HepG2 (cell line): ENCODE data around the gene FCN3. TPM values are rescaled to one million over a fixed set of nuclear protein-coding genes. Genes with fewer than 3 reads are reported as not detected.

Experiments
- BCL6 ChIP-seq: IDR thresholded peaks from 2 replicates; pipeline ENCODE4 v1.6.1; 2016; ENCODE audit warnings: missing genetic modification reagents, missing compliant biosample characterization
- BORCS8-MEF2B ChIP-seq: sonication (generic); formaldehyde crosslinking; IDR thresholded peaks from 2 replicates; pipeline ENCODE4 v1.8.0; 2022; ENCODE audit warnings: mild to moderate bottlenecking, missing genetic modification reagents
- CHD4 ChIP-seq: fragments of 200-600 bp; sonication (generic); IDR thresholded peaks from 2 replicates; pipeline ENCODE4 v1.7.0; 2017; ENCODE audit warnings: mild to moderate bottlenecking, low read length, borderline replicate concordance
- EEA1 ChIP-seq: sonication (generic); formaldehyde crosslinking; IDR thresholded peaks from 2 replicates; pipeline ENCODE4 v1.5.1; 2020; ENCODE audit warnings: mild to moderate bottlenecking, missing genetic modification reagents, borderline replicate concordance
- ELF3 ChIP-seq: IDR thresholded peaks from 2 replicates; pipeline ENCODE4 v1.6.1; 2016; ENCODE audit warnings: missing genetic modification reagents, missing compliant biosample characterization
- GZF1 ChIP-seq: sonication (generic); formaldehyde crosslinking; IDR thresholded peaks from 2 replicates; pipeline ENCODE4 v1.5.1; 2020; ENCODE audit warnings: mild to moderate bottlenecking, missing genetic modification reagents
- HHEX ChIP-seq: IDR thresholded peaks from 2 replicates; pipeline ENCODE4 v1.6.1; 2016; ENCODE audit warnings: control low read depth
- JDP2 ChIP-seq: sonication (generic); formaldehyde crosslinking; IDR thresholded peaks from 2 replicates; pipeline ENCODE4 v1.8.1; 2022; ENCODE audit warnings: missing genetic modification reagents, borderline replicate concordance
- JUNB ChIP-seq: sonication (generic); formaldehyde crosslinking; IDR thresholded peaks from 2 replicates; pipeline ENCODE4 v1.8.0; 2022; ENCODE audit warnings: missing genetic modification reagents, mild to moderate bottlenecking, borderline replicate concordance
- NRL ChIP-seq: sonication (generic); formaldehyde crosslinking; IDR thresholded peaks from 2 replicates; pipeline ENCODE4 v1.5.0; 2020; ENCODE audit warnings: missing genetic modification reagents, mild to moderate bottlenecking, moderate library complexity, borderline replicate concordance
- TOPORS ChIP-seq: sonication (generic); formaldehyde crosslinking; IDR thresholded peaks from 2 replicates; pipeline ENCODE4 v1.8.0; 2023; ENCODE audit warnings: mild to moderate bottlenecking, missing genetic modification reagents
- ZC3H4 ChIP-seq: sonication (generic); formaldehyde crosslinking; IDR thresholded peaks from 2 replicates; pipeline ENCODE4 v1.4.0; 2020; ENCODE audit warnings: missing genetic modification reagents, borderline replicate concordance
- ZFP36 ChIP-seq: fragments of 150-350 bp; IDR thresholded peaks from 2 replicates; pipeline ENCODE4 v1.6.1; 2018; ENCODE audit warnings: borderline replicate concordance, low read length, low read depth; ENCODE audit not compliant: partially characterized antibody
- ZNF17 ChIP-seq: sonication (generic); formaldehyde crosslinking; IDR thresholded peaks from 2 replicates; pipeline ENCODE4 v1.5.0; 2020; ENCODE audit warnings: mild to moderate bottlenecking, missing genetic modification reagents
- ZNF34 ChIP-seq: sonication (generic); formaldehyde crosslinking; IDR thresholded peaks from 2 replicates; pipeline ENCODE4 v1.4.0; 2020; ENCODE audit warnings: mild to moderate bottlenecking, missing genetic modification reagents, borderline replicate concordance
- ZNF484 ChIP-seq: sonication (generic); formaldehyde crosslinking; IDR thresholded peaks from 2 replicates; pipeline ENCODE4 v1.5.1; 2020; ENCODE audit warnings: mild to moderate bottlenecking, low read depth, missing genetic modification reagents, borderline replicate concordance
- ZSCAN21 ChIP-seq: sonication (generic); formaldehyde crosslinking; IDR thresholded peaks from 2 replicates; pipeline ENCODE4 v1.8.0; 2022; ENCODE audit warnings: mild to moderate bottlenecking, missing genetic modification reagents, moderate library complexity, borderline replicate concordance
- polyA plus RNA-seq, 8 experiments: library from polyadenylated mRNA; depleted of rRNA in 3 of 8; stranded (reverse) in 7 of 8; unstranded in 1 of 8; fragments of >200 nt; fragmentation: Illumina TruSeq in 4 of 8; extraction: Trizol in 4 of 8; gene quantifications; 2 replicates each; pipeline versions ENCODE4 v1.2.1 to v1.2.3, GENCODE V29; 2011 to 2016; ENCODE audit warnings: low read depth in 4 of 8, missing spikeins in 1 of 8, mixed read lengths in 1 of 8; ENCODE audit not compliant: insufficient read depth in 1 of 8
- total RNA-seq, 5 experiments: library from RNA; depleted of rRNA; stranded (reverse); fragments of >200 nt; fragmentation: Illumina TruSeq; extraction: Trizol; gene quantifications; 2 replicates each; pipeline ENCODE4 v1.2.3, GENCODE V29; 2016; ENCODE audit warnings: low read depth in 1 of 5
- TF ChIP-seq, protein P1 (sequence below): IDR thresholded peaks from 2 replicates; pipeline ENCODE4 v1.6.1; 2016
- TF ChIP-seq, protein P2 (sequence below): IDR thresholded peaks from 2 replicates; pipeline ENCODE4 v1.6.1; 2016; ENCODE audit warnings: mild to moderate bottlenecking, missing biosample characterization, missing genetic modification reagents
- TF ChIP-seq, protein P3 (sequence below): conservative IDR thresholded peaks from 2 replicates; pipeline ENCODE4 v1.6.1; 2018; ENCODE audit warnings: missing genetic modification reagents
- TF ChIP-seq, protein P4 (sequence below): sonication (generic); formaldehyde crosslinking; conservative IDR thresholded peaks from 2 replicates; pipeline ENCODE4 v1.8.0; 2022; ENCODE audit warnings: mild to moderate bottlenecking, moderate library complexity, missing genetic modification reagents

Gene FCN3
- total and polyA plus RNA-seq, 2 of the 13 experiments (the other 11 are each of a cell fraction or from before 2014, with no cell fraction given), result not detected

DNA sequence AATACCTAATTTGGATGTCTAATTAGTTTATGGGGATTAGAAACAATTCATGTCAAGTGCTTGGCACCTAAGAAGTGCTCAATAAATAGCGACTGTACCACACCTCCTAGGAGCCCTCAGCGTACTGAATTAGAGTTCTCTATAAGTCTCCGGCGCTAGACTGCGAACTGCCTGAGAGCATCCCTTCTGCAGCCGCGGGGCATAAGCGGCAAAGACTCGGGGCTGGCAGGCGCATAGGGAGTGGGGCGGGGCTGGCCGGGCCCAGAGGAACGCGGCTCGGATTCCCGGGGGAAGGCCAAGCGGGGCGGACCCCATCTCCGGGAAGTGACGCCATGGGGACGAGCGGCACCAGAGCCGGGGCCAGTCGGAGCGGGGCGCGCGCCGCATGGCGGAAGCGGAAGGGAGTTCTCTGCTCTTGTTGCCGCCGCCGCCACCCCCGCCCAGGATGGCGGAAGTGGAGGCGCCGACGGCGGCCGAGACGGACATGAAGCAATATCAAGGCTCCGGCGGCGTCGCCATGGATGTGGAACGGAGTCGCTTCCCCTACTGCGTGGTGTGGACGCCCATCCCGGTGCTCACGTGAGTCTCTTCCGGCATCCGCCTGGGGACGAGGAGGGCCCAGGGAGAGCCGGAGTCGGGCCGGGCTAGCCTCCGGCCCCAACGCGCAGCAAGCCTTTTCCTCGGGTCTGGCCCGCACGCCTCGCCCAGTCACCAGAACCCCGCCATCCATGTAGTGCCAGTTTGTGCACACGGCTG lies 52.6 kb downstream of the FCN3 start, which contains the start of gene TMEM222 (continued):
- peak; percentile 85 for TF ChIP-seq TOPORS
- no peak for TF ChIP-seq ZC3H4 (CRISPR knock-in tag)
- TF ChIP-seq, protein P1, sequence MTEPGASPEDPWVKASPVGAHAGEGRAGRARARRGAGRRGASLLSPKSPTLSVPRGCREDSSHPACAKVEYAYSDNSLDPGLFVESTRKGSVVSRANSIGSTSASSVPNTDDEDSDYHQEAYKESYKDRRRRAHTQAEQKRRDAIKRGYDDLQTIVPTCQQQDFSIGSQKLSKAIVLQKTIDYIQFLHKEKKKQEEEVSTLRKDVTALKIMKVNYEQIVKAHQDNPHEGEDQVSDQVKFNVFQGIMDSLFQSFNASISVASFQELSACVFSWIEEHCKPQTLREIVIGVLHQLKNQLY (CRISPR knock-in tag), result peak; percentile 57; the same call in 1 of the 2 replicates
- TF ChIP-seq ZSCAN21, result peak; percentile 86; the same call in 1 of the 2 replicates
- no peak for TF ChIP-seq ZNF17 (CRISPR knock-in tag)
- no peak for TF ChIP-seq ZFP36
- peak; percentile 59; the same call in 1 of the 2 replicates for TF ChIP-seq JUNB (CRISPR knock-in tag)
- TF ChIP-seq HHEX (CRISPR knock-in tag), result no peak
- TF ChIP-seq GZF1 (CRISPR knock-in tag), result 0 out of 2 replicates have a peak, but pooled peaks have one; percentile 66
- peak; percentile 96 for TF ChIP-seq ELF3
- TF ChIP-seq CHD4, result no peak
- no peak for TF ChIP-seq JDP2
- TF ChIP-seq EEA1, result peak; percentile 75; the same call in 1 of the 2 replicates
- TF ChIP-seq, protein P2, sequence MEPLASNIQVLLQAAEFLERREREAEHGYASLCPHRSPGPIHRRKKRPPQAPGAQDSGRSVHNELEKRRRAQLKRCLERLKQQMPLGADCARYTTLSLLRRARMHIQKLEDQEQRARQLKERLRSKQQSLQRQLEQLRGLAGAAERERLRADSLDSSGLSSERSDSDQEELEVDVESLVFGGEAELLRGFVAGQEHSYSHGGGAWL, result peak; percentile 61; the same call in 1 of the 2 replicates
- peak; percentile 50 for TF ChIP-seq BCL6 (CRISPR knock-in tag)
- TF ChIP-seq NRL, result peak; percentile 80
- TF ChIP-seq BORCS8-MEF2B, result peak; percentile 75
- TF ChIP-seq ZNF34 (CRISPR knock-in tag), result no peak; the same call in 1 of the 2 replicates
- TF ChIP-seq, protein P3, sequence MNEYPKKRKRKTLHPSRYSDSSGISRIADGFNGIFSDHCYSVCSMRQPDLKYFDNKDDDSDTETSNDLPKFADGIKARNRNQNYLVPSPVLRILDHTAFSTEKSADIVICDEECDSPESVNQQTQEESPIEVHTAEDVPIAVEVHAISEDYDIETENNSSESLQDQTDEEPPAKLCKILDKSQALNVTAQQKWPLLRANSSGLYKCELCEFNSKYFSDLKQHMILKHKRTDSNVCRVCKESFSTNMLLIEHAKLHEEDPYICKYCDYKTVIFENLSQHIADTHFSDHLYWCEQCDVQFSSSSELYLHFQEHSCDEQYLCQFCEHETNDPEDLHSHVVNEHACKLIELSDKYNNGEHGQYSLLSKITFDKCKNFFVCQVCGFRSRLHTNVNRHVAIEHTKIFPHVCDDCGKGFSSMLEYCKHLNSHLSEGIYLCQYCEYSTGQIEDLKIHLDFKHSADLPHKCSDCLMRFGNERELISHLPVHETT (CRISPR knock-in tag), result peak; percentile 98
- TF ChIP-seq ZNF484 (CRISPR knock-in tag), result no peak
- TF ChIP-seq, protein P4, sequence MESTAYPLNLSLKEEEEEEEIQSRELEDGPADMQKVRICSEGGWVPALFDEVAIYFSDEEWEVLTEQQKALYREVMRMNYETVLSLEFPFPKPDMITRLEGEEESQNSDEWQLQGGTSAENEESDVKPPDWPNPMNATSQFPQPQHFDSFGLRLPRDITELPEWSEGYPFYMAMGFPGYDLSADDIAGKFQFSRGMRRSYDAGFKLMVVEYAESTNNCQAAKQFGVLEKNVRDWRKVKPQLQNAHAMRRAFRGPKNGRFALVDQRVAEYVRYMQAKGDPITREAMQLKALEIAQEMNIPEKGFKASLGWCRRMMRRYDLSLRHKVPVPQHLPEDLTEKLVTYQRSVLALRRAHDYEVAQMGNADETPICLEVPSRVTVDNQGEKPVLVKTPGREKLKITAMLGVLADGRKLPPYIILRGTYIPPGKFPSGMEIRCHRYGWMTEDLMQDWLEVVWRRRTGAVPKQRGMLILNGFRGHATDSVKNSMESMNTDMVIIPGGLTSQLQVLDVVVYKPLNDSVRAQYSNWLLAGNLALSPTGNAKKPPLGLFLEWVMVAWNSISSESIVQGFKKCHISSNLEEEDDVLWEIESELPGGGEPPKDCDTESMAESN (CRISPR knock-in tag), result peak; percentile 95
